ENCODE data around the gene AGPAT3.

Gene AGPAT3

DNA sequence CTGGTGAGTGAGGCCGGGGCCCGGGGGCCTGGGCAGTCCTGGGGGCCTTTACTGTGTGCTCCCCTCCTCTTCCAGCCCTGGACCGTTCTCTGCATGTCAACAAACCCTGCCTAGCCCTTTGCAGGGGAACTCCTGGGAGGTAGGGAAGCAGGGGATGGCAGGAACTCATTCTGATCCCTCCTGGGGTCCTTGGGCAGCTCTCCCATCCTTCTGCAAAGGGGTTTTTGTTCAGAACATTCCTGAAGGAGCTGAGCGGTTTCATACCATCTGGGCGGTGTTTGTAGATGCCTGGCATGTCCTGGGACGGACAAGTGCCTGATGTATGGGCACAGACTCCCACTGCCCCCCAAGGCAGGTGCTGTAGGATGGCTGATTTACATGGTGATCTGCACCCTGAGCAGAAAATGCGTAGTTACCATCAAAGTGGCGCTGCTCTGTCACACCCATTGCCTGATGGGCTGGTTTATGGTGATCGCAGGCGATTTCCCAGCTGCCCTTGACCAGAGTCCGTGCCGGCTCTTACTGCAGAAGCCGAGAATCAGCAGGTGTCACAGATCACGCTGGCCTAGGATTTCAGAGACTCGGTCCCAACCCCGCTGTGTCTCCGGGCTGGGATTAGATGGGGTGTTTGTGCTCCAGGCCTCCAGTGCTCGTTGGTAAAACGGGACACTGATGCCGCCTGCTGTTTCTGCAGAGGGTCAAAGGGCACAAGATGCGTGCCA is 75.5 kb downstream of the AGPAT3 start:
- H3K4me3 Mint-ChIP-seq, result no peak overlapping the region
- TF ChIP-seq, protein P1, sequence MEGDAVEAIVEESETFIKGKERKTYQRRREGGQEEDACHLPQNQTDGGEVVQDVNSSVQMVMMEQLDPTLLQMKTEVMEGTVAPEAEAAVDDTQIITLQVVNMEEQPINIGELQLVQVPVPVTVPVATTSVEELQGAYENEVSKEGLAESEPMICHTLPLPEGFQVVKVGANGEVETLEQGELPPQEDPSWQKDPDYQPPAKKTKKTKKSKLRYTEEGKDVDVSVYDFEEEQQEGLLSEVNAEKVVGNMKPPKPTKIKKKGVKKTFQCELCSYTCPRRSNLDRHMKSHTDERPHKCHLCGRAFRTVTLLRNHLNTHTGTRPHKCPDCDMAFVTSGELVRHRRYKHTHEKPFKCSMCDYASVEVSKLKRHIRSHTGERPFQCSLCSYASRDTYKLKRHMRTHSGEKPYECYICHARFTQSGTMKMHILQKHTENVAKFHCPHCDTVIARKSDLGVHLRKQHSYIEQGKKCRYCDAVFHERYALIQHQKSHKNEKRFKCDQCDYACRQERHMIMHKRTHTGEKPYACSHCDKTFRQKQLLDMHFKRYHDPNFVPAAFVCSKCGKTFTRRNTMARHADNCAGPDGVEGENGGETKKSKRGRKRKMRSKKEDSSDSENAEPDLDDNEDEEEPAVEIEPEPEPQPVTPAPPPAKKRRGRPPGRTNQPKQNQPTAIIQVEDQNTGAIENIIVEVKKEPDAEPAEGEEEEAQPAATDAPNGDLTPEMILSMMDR (IDR thresholded peaks at IDR 0.05), result no peak
- H3K27ac Mint-ChIP-seq, result no peak overlapping the region
- DNase-seq, result no peak
- no peaks in the 10 kb centered on the region for H3K36me3 Mint-ChIP-seq (ENCODE audit: low read depth)
- no peaks in the 10 kb centered on the region for H3K27me3 Mint-ChIP-seq (ENCODE audit: low read depth, poor library complexity)
- no peaks in the 10 kb centered on the region for H3K9me3 Mint-ChIP-seq
- peaks cover 44% of the 10 kb centered on the region for H3K4me1 Mint-ChIP-seq

DNA sequence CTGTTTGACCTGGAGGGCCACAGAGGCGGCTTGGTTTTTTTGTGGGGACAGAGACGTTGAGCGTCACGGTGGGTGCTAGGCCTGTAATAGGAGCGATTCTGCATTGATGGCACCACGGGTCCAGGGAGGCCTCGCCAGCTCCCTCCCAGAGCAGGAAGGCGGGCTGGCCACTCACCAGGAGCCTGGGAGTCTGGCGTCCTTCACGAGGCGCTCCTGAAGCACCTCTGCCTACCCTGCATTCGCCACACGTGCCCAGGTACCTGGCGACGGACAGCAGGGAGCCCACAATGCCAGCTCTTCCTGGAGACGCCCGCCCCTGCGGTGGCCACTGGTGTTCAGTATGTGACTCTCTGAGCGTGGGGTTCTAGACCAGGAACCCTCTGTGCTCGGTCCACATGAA is 77.2 kb downstream of the AGPAT3 start:
- H3K4me3 Mint-ChIP-seq, result no peak overlapping the region
- no peaks in the 10 kb centered on the region for H3K9me3 Mint-ChIP-seq
- H3K36me3 Mint-ChIP-seq (ENCODE audit: low read depth), result no peaks in the 10 kb centered on the region

DNA sequence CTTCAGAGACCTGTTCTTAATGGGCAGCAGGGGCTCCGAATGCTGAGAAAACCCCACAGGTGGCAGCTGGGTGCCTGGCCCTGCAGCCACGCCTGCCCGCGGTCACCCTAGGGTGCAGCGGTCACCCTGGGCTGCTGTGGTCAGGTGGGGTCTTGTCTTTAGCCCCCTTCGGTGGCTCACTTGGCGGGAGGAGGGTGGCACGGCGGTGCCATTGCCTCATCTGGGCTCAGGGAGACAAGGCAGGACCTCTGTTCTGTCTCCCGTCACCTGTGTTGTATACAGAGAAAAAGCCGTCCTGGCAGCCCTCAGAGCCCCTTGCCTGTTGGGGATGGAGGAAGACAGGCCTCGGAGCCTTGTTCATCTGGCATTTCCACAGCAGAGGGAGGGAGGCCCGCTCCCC is 77.6 kb downstream of the AGPAT3 start:
- H3K9me3 Mint-ChIP-seq, result no peaks in the 10 kb centered on the region
- H3K4me3 Mint-ChIP-seq, result no peak overlapping the region
- no peaks in the 10 kb centered on the region for H3K27me3 Mint-ChIP-seq (ENCODE audit: low read depth, poor library complexity)
- DNase-seq, result no peak
- H3K27ac Mint-ChIP-seq, result no peak overlapping the region
- TF ChIP-seq, protein P1 (IDR thresholded peaks at IDR 0.05), result no peak
- no peaks in the 10 kb centered on the region for H3K36me3 Mint-ChIP-seq (ENCODE audit: low read depth)
- H3K4me1 Mint-ChIP-seq, result peaks cover 60% of the 10 kb centered on the region

More for the DNA sequence above, 77.2 kb downstream of the AGPAT3 start:
- no peak for DNase-seq
- Mint-ChIP-seq H3K27ac (no peak overlapping the region), H3K27me3 (ENCODE audit: low read depth, poor library complexity) (no peaks in the 10 kb centered on the region), H3K4me1 (peaks cover 58% of the 10 kb centered on the region)
- TF ChIP-seq, protein P1 (IDR thresholded peaks at IDR 0.05), result no peak

DNA sequence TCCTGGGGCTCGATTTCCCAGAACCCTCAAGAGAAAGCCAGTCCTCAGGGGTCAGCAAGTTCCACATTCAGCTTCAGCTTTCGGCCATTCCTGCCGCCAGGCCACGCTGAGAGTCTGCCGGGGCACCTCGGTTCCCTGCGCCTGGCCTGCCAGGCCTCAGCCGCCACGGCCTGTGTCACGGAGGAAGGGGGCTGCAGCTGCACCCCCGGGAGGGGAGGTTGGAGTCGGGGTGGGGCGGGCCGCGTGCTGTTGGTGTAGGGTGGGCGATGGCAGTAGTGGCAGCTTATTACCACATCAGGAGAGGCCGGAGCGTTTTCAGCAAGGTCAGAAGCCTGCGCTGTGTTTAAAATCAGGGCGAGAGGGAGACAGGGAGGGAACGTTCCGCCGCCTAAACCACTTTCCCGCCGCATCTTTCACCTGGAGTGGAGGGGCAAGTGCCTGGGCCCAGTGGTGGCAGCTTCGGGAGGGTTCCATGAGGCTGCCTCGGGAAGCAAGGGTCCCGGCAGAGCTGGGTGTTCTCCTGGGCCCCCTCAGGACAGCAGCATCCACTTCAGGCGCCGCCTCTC is 78.6 kb downstream of the AGPAT3 start:
- no peak overlapping the region for H3K27ac Mint-ChIP-seq
- H3K27me3 Mint-ChIP-seq (ENCODE audit: low read depth, poor library complexity), result no peaks in the 10 kb centered on the region
- H3K4me3 Mint-ChIP-seq, result no peak overlapping the region
- H3K4me1 Mint-ChIP-seq, result peaks cover 57% of the 10 kb centered on the region
- H3K36me3 Mint-ChIP-seq (ENCODE audit: low read depth), result no peaks in the 10 kb centered on the region
- peaks cover 4% of the 10 kb centered on the region for H3K9me3 Mint-ChIP-seq
- no peak for DNase-seq
- TF ChIP-seq, protein P1 (IDR thresholded peaks at IDR 0.05), result no peak

DNA sequence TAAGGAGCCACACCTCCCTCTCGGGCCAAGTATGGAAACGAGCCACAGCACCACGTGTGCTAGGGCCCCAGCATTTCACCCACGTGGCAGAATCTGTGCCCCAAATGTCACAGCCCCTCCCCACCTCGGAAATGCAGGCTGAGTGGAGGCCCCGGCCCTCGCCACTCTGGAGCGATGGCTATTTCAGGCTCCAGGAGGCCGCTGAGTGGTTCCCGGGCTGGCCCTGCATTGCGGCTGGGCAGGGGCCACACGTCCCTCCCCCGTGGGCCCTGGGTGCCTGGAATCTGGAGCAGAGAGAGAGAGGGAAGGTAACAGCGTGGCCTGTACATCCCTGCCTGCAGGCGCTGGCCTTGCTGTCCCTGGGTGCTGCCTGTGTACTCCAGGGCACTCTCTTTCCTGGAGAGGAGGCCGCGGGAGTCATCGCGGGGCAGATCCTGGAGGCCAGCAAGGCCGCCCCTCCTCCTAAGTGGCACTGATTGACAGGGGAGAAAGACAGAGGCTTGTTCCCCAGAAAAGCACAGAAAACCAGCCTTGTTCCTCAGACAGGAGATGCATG is 79.1 kb downstream of the AGPAT3 start:
- TF ChIP-seq, protein P1 (IDR thresholded peaks at IDR 0.05), result no peak
- peaks cover 52% of the 10 kb centered on the region for H3K4me1 Mint-ChIP-seq
- peak overlapping the region; percentile 56 for H3K27ac Mint-ChIP-seq
- peaks cover 8% of the 10 kb centered on the region for H3K9me3 Mint-ChIP-seq
- peak overlapping the region; percentile 41 for H3K4me3 Mint-ChIP-seq
- no peaks in the 10 kb centered on the region for H3K36me3 Mint-ChIP-seq (ENCODE audit: low read depth)
- DNase-seq, result no peak
- no peaks in the 10 kb centered on the region for H3K27me3 Mint-ChIP-seq (ENCODE audit: low read depth, poor library complexity)
